SJSA1 (cell line): ENCODE results near the gene GRK4. TPM values are rescaled to one million over a fixed set of nuclear protein-coding genes. Genes with fewer than 3 reads are reported as not detected.
"Not testable (repeated sequence)": the region's sequence is repeated elsewhere in the genome, so short reads cannot be mapped to it uniquely, and the experiment has no call there.

Source experiments
- DNase-seq, 2 experiments: peaks; one replicate each; pipeline ENCODE4 v3.0.0-alpha.2; 2015 to 2020; ENCODE audit warnings: low spot score in 2 of 2, low read depth in 1 of 2
- H3K27ac ChIP-seq: fragments of 250-450 bp; sonication (Bioruptor Pico); 2 replicates; pipeline ENCODE4 v1.5.1; 2020; ENCODE audit warnings: mild to moderate bottlenecking, moderate library complexity
- H3K27me3 ChIP-seq: fragments of 250-450 bp; sonication (Bioruptor Pico); replicated peaks from 2 replicates; pipeline ENCODE4 v1.5.1; 2020; ENCODE audit warnings: mild to moderate bottlenecking, moderate library complexity
- H3K36me3 ChIP-seq: fragments of 250-450 bp; sonication (Bioruptor Pico); 2 replicates; pipeline ENCODE4 v1.5.1; 2020; ENCODE audit warnings: mild to moderate bottlenecking
- H3K4me1 ChIP-seq: fragments of 250-450 bp; sonication (Bioruptor Pico); replicated peaks from 2 replicates; pipeline ENCODE4 v1.6.1; 2021; ENCODE audit warnings: mild to moderate bottlenecking
- H3K4me3 ChIP-seq: fragments of 250-450 bp; sonication (Bioruptor Pico); 2 replicates; pipeline ENCODE4 v1.5.1; 2020; ENCODE audit warnings: mild to moderate bottlenecking
- H3K9me3 ChIP-seq: fragments of 250-450 bp; sonication (Bioruptor Pico); replicated peaks from 2 replicates; pipeline ENCODE4 v1.5.1; 2020; ENCODE audit warnings: mild to moderate bottlenecking
- total RNA-seq: library from RNA; depleted of rRNA; stranded (reverse); fragments of >200 nt; shearing (Covaris generic); gene quantifications from 2 replicates; pipeline ENCODE4 v1.2.3, GENCODE V29; 2014

GRK4 gene
- total RNA-seq, 1 experiment from 2014 or later, result 1.7 TPM

GRCh38 chr4:3046623-3047022 is 83.3 kb downstream of the GRK4 start:
- Histone ChIP-seq H3K9me3 (no peaks in the 10 kb centered on the region), H3K36me3 (no peaks in the 10 kb centered on the region), H3K27me3 (no peaks in the 10 kb centered on the region), H3K27ac (no peak overlapping the region), H3K4me3 (no peak overlapping the region), H3K4me1 (no peaks in the 10 kb centered on the region)
- no peak for DNase-seq

DNA sequence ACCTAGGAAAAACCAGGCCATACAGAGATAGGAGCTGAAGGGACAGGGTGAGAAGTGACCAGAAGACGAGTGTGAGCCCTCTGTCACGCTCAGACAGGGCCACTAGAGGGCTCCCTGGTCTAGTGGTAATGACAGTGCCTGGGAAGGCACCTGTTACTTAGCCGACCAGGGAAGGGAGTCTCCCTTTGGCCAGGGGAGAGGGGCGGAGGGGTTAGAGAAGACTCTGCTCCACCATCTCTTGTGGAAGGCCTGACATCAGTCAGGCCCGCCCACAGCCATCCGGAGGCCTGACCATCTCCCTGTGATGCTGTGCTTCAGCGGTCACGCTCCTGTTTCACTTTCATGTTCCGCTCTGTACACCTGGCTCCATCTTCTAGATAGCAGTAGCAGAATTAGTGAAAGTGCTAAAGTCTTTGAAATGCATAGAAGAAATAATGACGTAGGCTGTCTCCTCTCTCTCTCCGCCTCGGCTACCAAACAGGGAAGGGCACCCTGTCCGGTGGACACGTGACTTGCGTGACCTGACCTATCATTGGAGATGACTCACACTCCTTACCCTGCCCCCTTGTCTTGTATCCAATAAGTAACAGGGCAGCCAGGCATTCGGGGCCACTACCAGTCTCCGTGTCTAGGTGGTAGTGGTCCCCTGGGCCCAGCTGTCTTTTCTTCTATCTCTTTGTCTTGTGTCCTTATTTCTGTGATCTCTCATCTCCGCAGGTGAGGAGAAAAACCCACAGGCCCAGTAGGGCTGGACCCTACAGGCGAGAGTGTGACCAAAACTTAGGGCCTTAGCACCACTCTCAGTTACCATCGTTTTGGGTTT is 84.3 kb downstream of the GRK4 start:
- Histone ChIP-seq H3K27ac (no peak overlapping the region), H3K36me3 (no peaks in the 10 kb centered on the region), H3K4me3 (no peak overlapping the region), H3K27me3 (no peaks in the 10 kb centered on the region), H3K4me1 (no peaks in the 10 kb centered on the region), H3K9me3 (no peaks in the 10 kb centered on the region)
- DNase-seq, result no peak

DNA sequence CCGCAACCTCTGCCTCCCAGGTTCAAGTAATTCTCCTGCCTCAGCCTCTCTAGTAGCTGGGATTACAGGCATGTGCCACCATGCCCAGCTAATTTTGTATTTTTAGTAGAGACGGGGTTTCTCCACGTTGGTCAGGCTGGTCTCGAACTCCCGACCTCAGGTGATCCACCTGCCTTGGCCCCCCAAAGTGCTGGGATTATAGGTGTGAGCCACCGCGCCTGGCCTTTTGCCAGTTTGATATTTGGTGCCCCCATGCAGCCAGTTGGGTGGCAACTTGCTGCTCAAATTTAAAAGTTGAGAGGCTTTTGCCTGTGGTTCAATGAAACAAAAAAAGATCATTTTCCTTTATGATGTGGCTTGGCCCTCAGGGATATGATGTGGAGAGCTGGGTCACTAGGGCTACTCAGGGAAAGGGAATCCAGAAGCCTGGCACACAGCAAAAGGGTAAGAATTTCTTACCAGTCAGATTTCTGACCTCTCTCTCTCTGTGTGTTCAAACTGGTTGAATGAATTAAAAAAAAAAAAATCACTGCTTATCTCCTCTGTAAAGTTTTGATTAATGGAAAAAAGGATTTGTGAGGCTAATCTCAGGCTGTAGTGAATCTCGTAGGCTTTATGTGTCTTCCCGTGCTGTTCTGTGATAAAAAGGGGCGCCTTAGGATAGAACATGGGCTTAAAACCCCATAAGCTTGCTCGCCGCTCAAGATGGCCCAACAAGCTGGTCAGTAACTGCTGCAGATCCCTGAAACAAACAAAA is 87.9 kb downstream of the GRK4 start:
- not testable (repeated sequence) for H3K27ac ChIP-seq, H3K36me3 ChIP-seq, H3K27me3 ChIP-seq, DNase-seq, H3K9me3 ChIP-seq, H3K4me3 ChIP-seq, H3K4me1 ChIP-seq

- Histone ChIP-seq H3K36me3 (no peaks in the 10 kb centered on the region), H3K4me3 (no peak overlapping the region), H3K27ac (no peak overlapping the region), H3K27me3 (no peaks in the 10 kb centered on the region), H3K4me1 (no peaks in the 10 kb centered on the region), H3K9me3 (no peaks in the 10 kb centered on the region)
- DNase-seq, result no peak
These were observed 90.9 kb downstream of the GRK4 start for GRCh38 chr4:3054169-3054759.

DNA sequence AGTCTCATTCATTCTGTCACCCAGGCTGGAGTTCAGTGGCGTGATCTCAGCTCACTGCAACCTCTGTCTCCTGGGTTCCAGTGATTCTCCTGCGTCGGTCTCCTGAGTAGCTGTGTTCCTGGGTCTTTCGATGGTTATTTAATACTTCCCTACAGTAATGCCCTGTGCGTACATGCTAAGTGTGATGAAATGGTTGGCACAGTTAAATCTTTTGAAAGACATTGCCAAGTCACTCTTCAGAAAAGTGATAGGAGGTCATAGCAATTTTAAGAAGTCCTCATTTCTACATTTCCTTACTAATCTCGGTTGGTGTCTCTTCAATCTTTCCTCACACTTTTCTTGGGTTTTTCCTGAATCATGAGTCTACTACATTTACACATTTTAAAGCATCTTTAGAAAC is 96.6 kb downstream of the GRK4 start:
- Histone ChIP-seq H3K36me3 (no peaks in the 10 kb centered on the region), H3K27me3 (no peaks in the 10 kb centered on the region), H3K9me3 (no peaks in the 10 kb centered on the region), H3K27ac (no peak overlapping the region), H3K4me3 (no peak overlapping the region), H3K4me1 (no peaks in the 10 kb centered on the region)
- DNase-seq, result no peak

- Histone ChIP-seq H3K27ac (no peak overlapping the region), H3K9me3 (no peaks in the 10 kb centered on the region), H3K27me3 (no peaks in the 10 kb centered on the region), H3K4me3 (no peak overlapping the region), H3K4me1 (no peaks in the 10 kb centered on the region), H3K36me3 (no peaks in the 10 kb centered on the region)
- DNase-seq, result no peak
These were observed 97.6 kb downstream of the GRK4 start for GRCh38 chr4:3060946-3061345.

- Histone ChIP-seq H3K4me1 (no peaks in the 10 kb centered on the region), H3K36me3 (no peaks in the 10 kb centered on the region), H3K27ac (no peak overlapping the region), H3K4me3 (no peak overlapping the region), H3K9me3 (no peaks in the 10 kb centered on the region), H3K27me3 (no peaks in the 10 kb centered on the region)
- no peak for DNase-seq
These were observed 99.1 kb downstream of the GRK4 start for GRCh38 chr4:3062471-3062870.

DNA sequence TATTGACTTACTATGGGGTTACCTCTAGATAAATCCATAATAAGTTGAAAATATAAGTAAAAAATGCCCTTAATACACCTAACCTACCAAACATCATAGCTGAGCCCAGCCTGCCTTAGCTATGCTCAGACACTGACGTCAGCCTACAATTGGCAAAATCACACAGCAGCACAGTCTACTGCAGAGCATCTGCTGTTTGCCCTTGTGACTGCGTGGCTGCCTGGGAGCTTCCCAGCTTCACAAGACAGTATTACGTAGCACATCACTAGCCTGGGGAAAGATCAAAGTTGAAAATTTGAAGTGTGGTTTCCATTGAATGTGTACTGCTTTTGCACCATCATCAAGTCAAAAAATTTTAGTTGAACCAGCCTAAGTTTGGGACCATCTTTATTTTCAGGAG is 102.2 kb downstream of the GRK4 start:
- no peaks in the 10 kb centered on the region for H3K9me3 ChIP-seq
- H3K36me3 ChIP-seq, result no peaks in the 10 kb centered on the region
- H3K4me3 ChIP-seq, result no peak overlapping the region
- H3K27me3 ChIP-seq, result no peaks in the 10 kb centered on the region
- H3K27ac ChIP-seq, result no peak overlapping the region
- H3K4me1 ChIP-seq, result no peaks in the 10 kb centered on the region
- no peak for DNase-seq

GRCh38 chr4:3066836-3067400 is 103.5 kb downstream of the GRK4 start:
- no peaks in the 10 kb centered on the region for H3K4me1 ChIP-seq
- no peak for DNase-seq
- H3K4me3 ChIP-seq, result no peak overlapping the region
- H3K27ac ChIP-seq, result no peak overlapping the region
- no peaks in the 10 kb centered on the region for H3K27me3 ChIP-seq
- H3K9me3 ChIP-seq, result no peaks in the 10 kb centered on the region
- H3K36me3 ChIP-seq, result no peaks in the 10 kb centered on the region

DNA sequence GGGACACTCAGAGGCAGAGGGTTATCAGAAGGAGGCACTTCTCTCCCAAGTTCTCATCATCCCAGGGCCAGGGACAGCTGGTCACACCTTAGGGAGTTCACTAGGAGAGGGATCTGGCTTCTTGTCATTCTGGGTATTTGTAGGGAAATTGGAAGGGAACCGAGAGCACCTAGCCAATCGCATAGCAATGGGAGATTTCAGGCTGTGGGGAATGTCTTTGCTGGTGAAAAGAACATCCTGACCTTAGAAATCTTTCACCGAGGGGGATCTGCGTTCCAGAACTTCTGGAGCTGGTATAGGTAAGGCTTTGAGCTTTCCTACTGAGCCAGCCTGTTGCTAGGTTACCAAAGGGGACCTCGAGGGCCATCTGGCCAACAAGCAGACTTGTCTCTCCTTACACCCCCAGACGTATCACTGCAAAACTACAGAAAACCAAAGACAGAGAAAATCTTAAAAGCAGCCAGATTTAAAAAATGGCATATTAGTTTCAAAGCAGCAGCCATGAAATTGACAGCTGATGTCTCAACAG is 104.2 kb downstream of the GRK4 start:
- H3K4me3 ChIP-seq, result no peak overlapping the region
- no peaks in the 10 kb centered on the region for H3K9me3 ChIP-seq
- H3K27me3 ChIP-seq, result no peaks in the 10 kb centered on the region
- no peaks in the 10 kb centered on the region for H3K4me1 ChIP-seq
- no peaks in the 10 kb centered on the region for H3K36me3 ChIP-seq
- H3K27ac ChIP-seq, result no peak overlapping the region
- DNase-seq, result no peak

DNA sequence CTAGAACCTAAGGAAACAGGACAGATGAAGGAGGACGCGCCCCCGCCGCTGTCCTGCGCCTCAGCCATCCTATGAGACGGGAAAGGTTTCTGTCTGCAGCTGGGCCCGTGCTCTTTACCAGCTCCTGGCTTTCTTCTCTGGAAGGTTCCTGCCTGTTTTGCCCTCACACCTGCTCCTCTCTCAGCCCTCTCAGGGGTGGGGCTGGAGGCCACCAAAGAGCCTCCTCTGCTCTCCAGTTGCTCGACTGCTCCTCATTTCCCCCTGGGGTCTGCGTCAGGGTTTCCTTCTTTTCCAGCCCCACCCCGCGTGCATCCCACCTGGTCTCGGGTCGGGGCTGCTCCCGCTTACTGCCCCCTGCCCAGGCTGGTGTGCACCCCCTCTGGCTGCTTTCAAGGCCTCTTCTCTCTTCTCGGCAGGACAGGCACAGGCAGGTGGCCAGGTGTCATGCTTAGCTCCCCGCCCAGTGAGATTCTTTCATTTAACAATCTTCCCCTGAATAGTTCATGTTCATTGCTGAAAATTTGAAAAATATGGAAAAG is 106.4 kb downstream of the GRK4 start:
- Histone ChIP-seq H3K36me3 (peaks cover 5% of the 10 kb centered on the region; the same call in 1 of the 2 replicates), H3K4me1 (peaks cover 4% of the 10 kb centered on the region), H3K4me3 (no peak overlapping the region), H3K27ac (no peak overlapping the region), H3K9me3 (no peaks in the 10 kb centered on the region), H3K27me3 (no peaks in the 10 kb centered on the region)
- no peak for DNase-seq

- no peaks in the 10 kb centered on the region for H3K9me3 ChIP-seq
- H3K36me3 ChIP-seq, result peaks cover 5% of the 10 kb centered on the region; the same call in 1 of the 2 replicates
- no peaks in the 10 kb centered on the region for H3K27me3 ChIP-seq
- H3K4me1 ChIP-seq, result peaks cover 6% of the 10 kb centered on the region
- no peak for DNase-seq
- H3K4me3 ChIP-seq, result no peak overlapping the region
- no peak overlapping the region for H3K27ac ChIP-seq
These were observed 107.5 kb downstream of the GRK4 start for GRCh38 chr4:3070709-3071500.

GRCh38 chr4:3071811-3072210 is 108.4 kb downstream of the GRK4 start:
- peaks cover 8% of the 10 kb centered on the region for H3K4me1 ChIP-seq
- H3K9me3 ChIP-seq, result no peaks in the 10 kb centered on the region
- H3K36me3 ChIP-seq, result peaks cover 5% of the 10 kb centered on the region; the same call in 1 of the 2 replicates
- no peak overlapping the region for H3K27ac ChIP-seq
- no peak overlapping the region for H3K4me3 ChIP-seq
- no peaks in the 10 kb centered on the region for H3K27me3 ChIP-seq
- no peak for DNase-seq
